HepG2 (cell line): ENCODE results near the gene SEMA3F. TPM values are rescaled to one million over a fixed set of nuclear protein-coding genes. Genes with fewer than 3 reads are reported as not detected.
A peak's percentile ranks its signal among the peaks of the same experiment; 100 is the strongest.

Source experiments
- FLYWCH1 ChIP-seq: sonication (generic); formaldehyde crosslinking; IDR thresholded peaks from 2 replicates; pipeline ENCODE4 v1.8.1; 2023; ENCODE audit warnings: mild to moderate bottlenecking, missing genetic modification reagents
- HMG20A ChIP-seq: IDR thresholded peaks from 2 replicates; pipeline ENCODE4 v1.6.1; 2016; ENCODE audit warnings: borderline replicate concordance
- HNRNPL ChIP-seq: fragments of 200-400 bp; formaldehyde crosslinking; IDR thresholded peaks from 2 replicates; pipeline ENCODE4 v1.6.1; 2017; ENCODE audit warnings: mild to moderate bottlenecking, low read depth, low read length
- MTA1 ChIP-seq: sonication (generic); formaldehyde crosslinking; IDR thresholded peaks from 2 replicates; pipeline ENCODE4 v1.4.0; 2020; ENCODE audit warnings: missing genetic modification reagents, mild to moderate bottlenecking, borderline replicate concordance
- NCOA5 ChIP-seq: sonication (generic); formaldehyde crosslinking; IDR thresholded peaks from 2 replicates; pipeline ENCODE4 v1.4.0; 2020; ENCODE audit warnings: missing genetic modification reagents
- SNAI1 ChIP-seq: sonication (generic); formaldehyde crosslinking; IDR thresholded peaks from 2 replicates; pipeline ENCODE4 v1.5.0; 2020; ENCODE audit warnings: mild to moderate bottlenecking, missing genetic modification reagents, borderline replicate concordance
- ZNF274 ChIP-seq: sonication (generic); formaldehyde crosslinking; IDR thresholded peaks from 2 replicates; pipeline ENCODE4 v1.5.1; 2020; ENCODE audit warnings: mild to moderate bottlenecking, missing genetic modification reagents
- ZZZ3 ChIP-seq: sonication (generic); formaldehyde crosslinking; IDR thresholded peaks from 2 replicates; pipeline ENCODE4 v1.4.0; 2020; ENCODE audit warnings: missing genetic modification reagents, mild to moderate bottlenecking, borderline replicate concordance
- polyA plus RNA-seq, 8 experiments: library from polyadenylated mRNA; depleted of rRNA in 3 of 8; stranded (reverse) in 7 of 8; unstranded in 1 of 8; fragments of >200 nt; fragmentation: Illumina TruSeq in 4 of 8; extraction: Trizol in 4 of 8; gene quantifications; 2 replicates each; pipeline versions ENCODE4 v1.2.1 to v1.2.3, GENCODE V29; 2011 to 2016; ENCODE audit warnings: low read depth in 4 of 8, missing spikeins in 1 of 8, mixed read lengths in 1 of 8; ENCODE audit not compliant: insufficient read depth in 1 of 8
- total RNA-seq, 5 experiments: library from RNA; depleted of rRNA; stranded (reverse); fragments of >200 nt; fragmentation: Illumina TruSeq; extraction: Trizol; gene quantifications; 2 replicates each; pipeline ENCODE4 v1.2.3, GENCODE V29; 2016; ENCODE audit warnings: low read depth in 1 of 5
- TF ChIP-seq, protein P1 (sequence below): sonication (generic); formaldehyde crosslinking; IDR thresholded peaks from 2 replicates; pipeline ENCODE4 v1.5.0; 2020; ENCODE audit warnings: mild to moderate bottlenecking, low read depth, missing genetic modification reagents, borderline replicate concordance
- TF ChIP-seq, protein P2 (sequence below): sonication (generic); formaldehyde crosslinking; IDR thresholded peaks from 2 replicates; pipeline ENCODE4 v1.4.0; 2020; ENCODE audit warnings: missing genetic modification reagents
- TF ChIP-seq, protein P3 (sequence below): sonication (generic); formaldehyde crosslinking; IDR thresholded peaks from 2 replicates; pipeline ENCODE4 v1.4.0; 2020; ENCODE audit warnings: missing genetic modification reagents, borderline replicate concordance
- TF ChIP-seq, protein P4 (sequence below): IDR thresholded peaks from 2 replicates; pipeline ENCODE4 v1.6.1; 2016
- TF ChIP-seq, protein P5 (sequence below): IDR thresholded peaks from 2 replicates; pipeline ENCODE4 v1.6.1; 2016; ENCODE audit warnings: mild to moderate bottlenecking, missing biosample characterization, missing genetic modification reagents
- TF ChIP-seq, protein P6 (sequence below): sonication (generic); formaldehyde crosslinking; IDR thresholded peaks from 2 replicates; pipeline ENCODE4 v1.5.1; 2020; ENCODE audit warnings: missing genetic modification reagents, mild to moderate bottlenecking, borderline replicate concordance

SEMA3F gene
- total and polyA plus RNA-seq, 2 of the 13 experiments (the other 11 are each of a cell fraction or from before 2014, with no cell fraction given): 7.6 to 17.2 TPM

DNA sequence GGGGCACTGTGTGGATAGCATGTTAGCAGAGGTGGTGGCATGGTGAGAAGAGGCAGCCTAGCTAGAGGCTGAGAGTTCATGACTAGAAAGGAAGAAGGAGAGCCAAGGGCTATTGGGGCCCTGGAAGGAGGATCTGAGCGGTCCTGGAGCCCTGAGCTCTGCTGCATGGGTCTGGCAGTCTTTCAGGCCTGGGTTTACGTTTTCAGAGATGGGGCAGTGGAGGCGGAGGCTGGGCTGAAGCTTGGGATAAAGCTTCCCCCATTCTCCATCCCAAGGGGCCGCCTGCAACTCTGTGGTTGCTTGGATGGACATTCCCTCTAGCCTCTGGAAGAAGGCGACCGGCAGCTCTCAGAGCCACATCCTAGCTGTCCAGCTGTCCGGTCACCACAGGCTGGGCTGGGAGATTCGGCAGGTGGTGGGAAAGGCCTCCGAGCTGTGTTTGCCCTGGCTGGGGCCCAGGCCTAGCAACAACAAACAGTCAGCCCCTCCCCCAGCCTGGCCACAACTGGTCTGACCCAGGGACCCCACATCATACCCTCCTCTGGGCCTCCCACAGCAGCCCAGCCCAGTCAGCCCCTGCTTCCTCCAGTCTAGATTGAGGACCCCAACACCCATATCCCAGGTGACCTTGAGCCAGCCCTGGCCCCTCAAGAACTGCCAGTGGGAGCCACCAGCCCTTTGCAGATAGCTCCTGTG, 48.1 kb downstream of the SEMA3F start (continued):
- TF ChIP-seq, protein P1, sequence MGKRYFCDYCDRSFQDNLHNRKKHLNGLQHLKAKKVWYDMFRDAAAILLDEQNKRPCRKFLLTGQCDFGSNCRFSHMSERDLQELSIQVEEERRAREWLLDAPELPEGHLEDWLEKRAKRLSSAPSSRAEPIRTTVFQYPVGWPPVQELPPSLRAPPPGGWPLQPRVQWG (CRISPR knock-in tag): no peak
- TF ChIP-seq NCOA5 (CRISPR knock-in tag) (no peak), HMG20A (CRISPR knock-in tag) (peak; percentile 59; the same call in 1 of the 2 replicates), SNAI1 (CRISPR knock-in tag) (peak; percentile 73; the same call in 1 of the 2 replicates), HNRNPL (peak; percentile 81; the same call in 1 of the 2 replicates), FLYWCH1 (CRISPR knock-in tag) (no peak), MTA1 (CRISPR knock-in tag) (peak; percentile 71; the same call in 1 of the 2 replicates), ZNF274 (CRISPR knock-in tag) (no peak), ZZZ3 (CRISPR knock-in tag) (no peak)
- TF ChIP-seq, protein P2, sequence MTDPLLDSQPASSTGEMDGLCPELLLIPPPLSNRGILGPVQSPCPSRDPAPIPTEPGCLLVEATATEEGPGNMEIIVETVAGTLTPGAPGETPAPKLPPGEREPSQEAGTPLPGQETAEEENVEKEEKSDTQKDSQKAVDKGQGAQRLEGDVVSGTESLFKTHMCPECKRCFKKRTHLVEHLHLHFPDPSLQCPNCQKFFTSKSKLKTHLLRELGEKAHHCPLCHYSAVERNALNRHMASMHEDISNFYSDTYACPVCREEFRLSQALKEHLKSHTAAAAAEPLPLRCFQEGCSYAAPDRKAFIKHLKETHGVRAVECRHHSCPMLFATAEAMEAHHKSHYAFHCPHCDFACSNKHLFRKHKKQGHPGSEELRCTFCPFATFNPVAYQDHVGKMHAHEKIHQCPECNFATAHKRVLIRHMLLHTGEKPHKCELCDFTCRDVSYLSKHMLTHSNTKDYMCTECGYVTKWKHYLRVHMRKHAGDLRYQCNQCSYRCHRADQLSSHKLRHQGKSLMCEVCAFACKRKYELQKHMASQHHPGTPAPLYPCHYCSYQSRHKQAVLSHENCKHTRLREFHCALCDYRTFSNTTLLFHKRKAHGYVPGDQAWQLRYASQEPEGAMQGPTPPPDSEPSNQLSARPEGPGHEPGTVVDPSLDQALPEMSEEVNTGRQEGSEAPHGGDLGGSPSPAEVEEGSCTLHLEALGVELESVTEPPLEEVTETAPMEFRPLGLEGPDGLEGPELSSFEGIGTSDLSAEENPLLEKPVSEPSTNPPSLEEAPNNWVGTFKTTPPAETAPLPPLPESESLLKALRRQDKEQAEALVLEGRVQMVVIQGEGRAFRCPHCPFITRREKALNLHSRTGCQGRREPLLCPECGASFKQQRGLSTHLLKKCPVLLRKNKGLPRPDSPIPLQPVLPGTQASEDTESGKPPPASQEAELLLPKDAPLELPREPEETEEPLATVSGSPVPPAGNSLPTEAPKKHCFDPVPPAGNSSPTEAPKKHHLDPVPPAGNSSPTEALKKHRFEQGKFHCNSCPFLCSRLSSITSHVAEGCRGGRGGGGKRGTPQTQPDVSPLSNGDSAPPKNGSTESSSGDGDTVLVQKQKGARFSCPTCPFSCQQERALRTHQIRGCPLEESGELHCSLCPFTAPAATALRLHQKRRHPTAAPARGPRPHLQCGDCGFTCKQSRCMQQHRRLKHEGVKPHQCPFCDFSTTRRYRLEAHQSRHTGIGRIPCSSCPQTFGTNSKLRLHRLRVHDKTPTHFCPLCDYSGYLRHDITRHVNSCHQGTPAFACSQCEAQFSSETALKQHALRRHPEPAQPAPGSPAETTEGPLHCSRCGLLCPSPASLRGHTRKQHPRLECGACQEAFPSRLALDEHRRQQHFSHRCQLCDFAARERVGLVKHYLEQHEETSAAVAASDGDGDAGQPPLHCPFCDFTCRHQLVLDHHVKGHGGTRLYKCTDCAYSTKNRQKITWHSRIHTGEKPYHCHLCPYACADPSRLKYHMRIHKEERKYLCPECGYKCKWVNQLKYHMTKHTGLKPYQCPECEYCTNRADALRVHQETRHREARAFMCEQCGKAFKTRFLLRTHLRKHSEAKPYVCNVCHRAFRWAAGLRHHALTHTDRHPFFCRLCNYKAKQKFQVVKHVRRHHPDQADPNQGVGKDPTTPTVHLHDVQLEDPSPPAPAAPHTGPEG (CRISPR knock-in tag): no peak
- TF ChIP-seq, protein P3, sequence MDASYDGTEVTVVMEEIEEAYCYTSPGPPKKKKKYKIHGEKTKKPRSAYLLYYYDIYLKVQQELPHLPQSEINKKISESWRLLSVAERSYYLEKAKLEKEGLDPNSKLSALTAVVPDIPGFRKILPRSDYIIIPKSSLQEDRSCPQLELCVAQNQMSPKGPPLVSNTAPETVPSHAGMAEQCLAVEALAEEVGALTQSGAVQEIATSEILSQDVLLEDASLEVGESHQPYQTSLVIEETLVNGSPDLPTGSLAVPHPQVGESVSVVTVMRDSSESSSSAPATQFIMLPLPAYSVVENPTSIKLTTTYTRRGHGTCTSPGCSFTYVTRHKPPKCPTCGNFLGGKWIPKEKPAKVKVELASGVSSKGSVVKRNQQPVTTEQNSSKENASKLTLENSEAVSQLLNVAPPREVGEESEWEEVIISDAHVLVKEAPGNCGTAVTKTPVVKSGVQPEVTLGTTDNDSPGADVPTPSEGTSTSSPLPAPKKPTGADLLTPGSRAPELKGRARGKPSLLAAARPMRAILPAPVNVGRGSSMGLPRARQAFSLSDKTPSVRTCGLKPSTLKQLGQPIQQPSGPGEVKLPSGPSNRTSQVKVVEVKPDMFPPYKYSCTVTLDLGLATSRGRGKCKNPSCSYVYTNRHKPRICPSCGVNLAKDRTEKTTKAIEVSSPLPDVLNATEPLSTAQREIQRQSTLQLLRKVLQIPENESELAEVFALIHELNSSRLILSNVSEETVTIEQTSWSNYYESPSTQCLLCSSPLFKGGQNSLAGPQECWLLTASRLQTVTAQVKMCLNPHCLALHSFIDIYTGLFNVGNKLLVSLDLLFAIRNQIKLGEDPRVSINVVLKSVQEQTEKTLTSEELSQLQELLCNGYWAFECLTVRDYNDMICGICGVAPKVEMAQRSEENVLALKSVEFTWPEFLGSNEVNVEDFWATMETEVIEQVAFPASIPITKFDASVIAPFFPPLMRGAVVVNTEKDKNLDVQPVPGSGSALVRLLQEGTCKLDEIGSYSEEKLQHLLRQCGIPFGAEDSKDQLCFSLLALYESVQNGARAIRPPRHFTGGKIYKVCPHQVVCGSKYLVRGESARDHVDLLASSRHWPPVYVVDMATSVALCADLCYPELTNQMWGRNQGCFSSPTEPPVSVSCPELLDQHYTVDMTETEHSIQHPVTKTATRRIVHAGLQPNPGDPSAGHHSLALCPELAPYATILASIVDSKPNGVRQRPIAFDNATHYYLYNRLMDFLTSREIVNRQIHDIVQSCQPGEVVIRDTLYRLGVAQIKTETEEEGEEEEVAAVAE (CRISPR knock-in tag): 0 out of 2 replicates have a peak, but pooled peaks have one; percentile 32
- TF ChIP-seq, protein P4, sequence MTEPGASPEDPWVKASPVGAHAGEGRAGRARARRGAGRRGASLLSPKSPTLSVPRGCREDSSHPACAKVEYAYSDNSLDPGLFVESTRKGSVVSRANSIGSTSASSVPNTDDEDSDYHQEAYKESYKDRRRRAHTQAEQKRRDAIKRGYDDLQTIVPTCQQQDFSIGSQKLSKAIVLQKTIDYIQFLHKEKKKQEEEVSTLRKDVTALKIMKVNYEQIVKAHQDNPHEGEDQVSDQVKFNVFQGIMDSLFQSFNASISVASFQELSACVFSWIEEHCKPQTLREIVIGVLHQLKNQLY: 0 out of 2 replicates have a peak, but pooled peaks have one; percentile 12
- TF ChIP-seq, protein P5, sequence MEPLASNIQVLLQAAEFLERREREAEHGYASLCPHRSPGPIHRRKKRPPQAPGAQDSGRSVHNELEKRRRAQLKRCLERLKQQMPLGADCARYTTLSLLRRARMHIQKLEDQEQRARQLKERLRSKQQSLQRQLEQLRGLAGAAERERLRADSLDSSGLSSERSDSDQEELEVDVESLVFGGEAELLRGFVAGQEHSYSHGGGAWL (CRISPR knock-in tag): no peak
- TF ChIP-seq, protein P6, sequence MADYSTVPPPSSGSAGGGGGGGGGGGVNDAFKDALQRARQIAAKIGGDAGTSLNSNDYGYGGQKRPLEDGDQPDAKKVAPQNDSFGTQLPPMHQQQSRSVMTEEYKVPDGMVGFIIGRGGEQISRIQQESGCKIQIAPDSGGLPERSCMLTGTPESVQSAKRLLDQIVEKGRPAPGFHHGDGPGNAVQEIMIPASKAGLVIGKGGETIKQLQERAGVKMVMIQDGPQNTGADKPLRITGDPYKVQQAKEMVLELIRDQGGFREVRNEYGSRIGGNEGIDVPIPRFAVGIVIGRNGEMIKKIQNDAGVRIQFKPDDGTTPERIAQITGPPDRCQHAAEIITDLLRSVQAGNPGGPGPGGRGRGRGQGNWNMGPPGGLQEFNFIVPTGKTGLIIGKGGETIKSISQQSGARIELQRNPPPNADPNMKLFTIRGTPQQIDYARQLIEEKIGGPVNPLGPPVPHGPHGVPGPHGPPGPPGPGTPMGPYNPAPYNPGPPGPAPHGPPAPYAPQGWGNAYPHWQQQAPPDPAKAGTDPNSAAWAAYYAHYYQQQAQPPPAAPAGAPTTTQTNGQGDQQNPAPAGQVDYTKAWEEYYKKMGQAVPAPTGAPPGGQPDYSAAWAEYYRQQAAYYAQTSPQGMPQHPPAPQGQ: no peak; the same call in 1 of the 2 replicates
